Measurements from ENCODE around the gene BRI3. TPM values are rescaled to one million over a fixed set of nuclear protein-coding genes. Genes with fewer than 3 reads are reported as not detected.

BRI3 gene
- total and polyA plus RNA-seq, 10 donors = 59.3 to 264 (median 177) TPM

GRCh38 chr7:98254951-98255610 is 26.4 kb upstream of the BRI3 start:
- Histone ChIP-seq H3K27me3 (replicated peaks in 1 of 7) (no peaks in the 10 kb centered on the region), H3K27ac (no peak overlapping the region), H3K4me1 (peaks cover 19 to 58% (median 36%) of the 10 kb centered on the region in 6 donors), H3K4me3 (no peak overlapping the region), H3K9me3 (no peaks in the 10 kb centered on the region), H3K36me3 (peaks cover 0 to 48% (median 10%) of the 10 kb centered on the region in 6 donors)
- 72 to 83% (median 79%) methylated on average over 11 of the region's 11 CpGs for WGBS, 5 donors
- TF ChIP-seq POLR2A (IDR thresholded peaks at IDR 0.05) (no peak), CTCF (IDR thresholded peaks at IDR 0.05 in 8 of 11, conservative IDR thresholded peaks at IDR 0.05 in 3 of 11) (no peak), POLR2AphosphoS5 (IDR thresholded peaks at IDR 0.05) (no peak)
- no peak for DNase-seq
- intact Hi-C loops (cut with DNase I; ENCODE audit: low total_unique reads) = loop anchor here (10.0 kb wide), 1 partner anchor 60 kb away; no protein-coding TSS in a partner anchor

GRCh38 chr7:98256431-98256830 is 25.1 kb upstream of the BRI3 start:
- no peak for DNase-seq
- no peak overlapping the region for H3K4me3 ChIP-seq
- 95 to 98% (median 97%) methylated on average over 7 of the region's 7 CpGs for WGBS, 5 donors
- H3K27me3 ChIP-seq (replicated peaks in 1 of 7) = no peaks in the 10 kb centered on the region
- peaks cover 0 to 61% (median 20%) of the 10 kb centered on the region in 6 donors for H3K36me3 ChIP-seq
- peaks cover 0 to 5% (median 0%) of the 10 kb centered on the region in 8 donors for H3K9me3 ChIP-seq
- TF ChIP-seq POLR2A (IDR thresholded peaks at IDR 0.05) (no peak), POLR2AphosphoS5 (IDR thresholded peaks at IDR 0.05) (no peak), CTCF (IDR thresholded peaks at IDR 0.05 in 8 of 11, conservative IDR thresholded peaks at IDR 0.05 in 3 of 11) (no peak)
- intact Hi-C loops (cut with DNase I; ENCODE audit: low total_unique reads) = loop anchor here (10.0 kb wide), 1 partner anchor 62 kb away; no protein-coding TSS in a partner anchor
- H3K27ac ChIP-seq = no peak overlapping the region
- peaks cover 6 to 45% (median 22%) of the 10 kb centered on the region in 6 donors for H3K4me1 ChIP-seq

GRCh38 chr7:98257701-98258100 is 23.8 kb upstream of the BRI3 start:
- Histone ChIP-seq H3K4me1 (peaks cover under 1 to 36% (median 16%) of the 10 kb centered on the region in 6 donors), H3K4me3 (no peak overlapping the region), H3K36me3 (peaks cover 0 to 72% (median 25%) of the 10 kb centered on the region in 6 donors), H3K27ac (no peak overlapping the region), H3K27me3 (replicated peaks in 1 of 7) (no peaks in the 10 kb centered on the region), H3K9me3 (peaks cover 0 to 7% (median 0%) of the 10 kb centered on the region in 8 donors)
- no peak for TF ChIP-seq POLR2A (IDR thresholded peaks at IDR 0.05)
- TF ChIP-seq POLR2AphosphoS5 (IDR thresholded peaks at IDR 0.05) = no peak
- TF ChIP-seq CTCF (IDR thresholded peaks at IDR 0.05 in 8 of 11, conservative IDR thresholded peaks at IDR 0.05 in 3 of 11) = no peak
- 79 to 94% (median 84%) methylated on average over 6 of the region's 6 CpGs for WGBS, 5 donors
- intact Hi-C loops (cut with DNase I; ENCODE audit: low total_unique reads) = loop anchor here (10.0 kb wide), 1 partner anchor 63 kb away; no protein-coding TSS in a partner anchor
- DNase-seq = no peak

- intact Hi-C loops (cut with DNase I; ENCODE audit: low total_unique reads) = no loop called here
- Histone ChIP-seq H3K9me3 (peaks cover 0 to 7% (median 0%) of the 10 kb centered on the region in 8 donors), H3K27me3 (replicated peaks in 1 of 7) (no peaks in the 10 kb centered on the region), H3K36me3 (peaks cover 0 to 46% (median 11%) of the 10 kb centered on the region in 6 donors), H3K4me3 (no peak overlapping the region), H3K27ac (no peak overlapping the region), H3K4me1 (no peaks in the 10 kb centered on the region)
- WGBS, 5 donors = 82 to 95% (median 91%) methylated on average over 5 of the region's 5 CpGs
- TF ChIP-seq CTCF (IDR thresholded peaks at IDR 0.05 in 8 of 11, conservative IDR thresholded peaks at IDR 0.05 in 3 of 11) = no peak
- no peak for DNase-seq
Observed at GRCh38 chr7:98265841-98266271, 15.6 kb upstream of the BRI3 start.

Measured in spleen (tissue), 11 donors.